ENCODE measurements around the gene NLRC3. TPM values are rescaled to one million over a fixed set of nuclear protein-coding genes. Genes with fewer than 3 reads are reported as not detected.

The NLRC3 gene
- total RNA-seq, 6 experiments from 2014 or later: 0.53 to 1.2 (median 0.64) TPM

DNA sequence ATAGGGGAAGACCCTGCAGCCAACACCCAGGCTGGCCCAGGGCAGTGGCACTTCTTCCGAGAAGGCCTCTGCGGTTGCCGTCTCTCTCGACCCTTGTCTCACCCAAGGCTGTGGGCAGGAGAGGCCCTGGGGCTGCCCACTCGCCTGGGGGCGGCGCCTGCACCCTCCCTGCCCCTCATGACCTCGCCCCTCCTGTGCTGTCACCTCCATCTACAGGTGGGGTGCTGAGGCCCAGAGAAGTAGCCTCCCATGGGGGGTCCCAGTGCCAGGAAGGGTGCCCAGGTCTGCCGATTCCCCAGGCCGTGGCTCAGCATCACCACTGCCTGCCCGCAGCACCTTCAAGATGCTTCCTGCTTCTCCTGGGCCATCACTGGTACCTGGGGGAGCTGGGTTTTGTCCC lies 992 bp downstream of the NLRC3 start:
- Histone ChIP-seq H3K4me3 (peak overlapping the region in 1 of 3 donors; percentile 24), H3K27me3 (no peaks in the 10 kb centered on the region)
- WGBS (ENCODE audit: insufficient coverage, low coverage, low lambda C conversion rate, missing lambda C conversion rate): 15% methylated on average over 4 of the region's 11 CpGs

DNA sequence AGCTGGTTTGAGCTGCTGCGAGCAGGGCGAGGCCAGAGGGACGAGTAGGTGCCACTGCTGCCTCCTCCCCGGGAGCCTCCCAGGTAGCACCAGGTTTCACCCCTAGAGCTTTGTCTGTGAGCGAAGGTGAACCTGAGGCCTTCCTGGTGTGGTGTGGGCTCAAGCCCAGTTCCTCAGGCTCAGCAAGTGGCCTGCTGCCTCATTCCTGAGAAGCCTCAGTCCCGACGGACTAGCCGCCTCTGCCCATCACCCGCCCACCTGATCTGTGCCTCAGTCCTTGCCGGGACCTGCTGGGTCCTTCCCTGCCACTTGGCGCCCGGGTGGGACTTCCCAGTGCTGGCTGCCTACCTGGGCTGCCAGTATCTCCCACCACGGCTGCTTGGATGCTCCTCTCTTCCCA lies 1.7 kb downstream of the NLRC3 start:
- intact Hi-C loops (cut with DNase I): no loop called here
- H3K4me3 ChIP-seq: no peak overlapping the region

More for the DNA sequence above, 992 bp downstream of the NLRC3 start:
- no peak for TF ChIP-seq POLR2A (IDR thresholded peaks at IDR 0.05)
- TF ChIP-seq, protein P1, sequence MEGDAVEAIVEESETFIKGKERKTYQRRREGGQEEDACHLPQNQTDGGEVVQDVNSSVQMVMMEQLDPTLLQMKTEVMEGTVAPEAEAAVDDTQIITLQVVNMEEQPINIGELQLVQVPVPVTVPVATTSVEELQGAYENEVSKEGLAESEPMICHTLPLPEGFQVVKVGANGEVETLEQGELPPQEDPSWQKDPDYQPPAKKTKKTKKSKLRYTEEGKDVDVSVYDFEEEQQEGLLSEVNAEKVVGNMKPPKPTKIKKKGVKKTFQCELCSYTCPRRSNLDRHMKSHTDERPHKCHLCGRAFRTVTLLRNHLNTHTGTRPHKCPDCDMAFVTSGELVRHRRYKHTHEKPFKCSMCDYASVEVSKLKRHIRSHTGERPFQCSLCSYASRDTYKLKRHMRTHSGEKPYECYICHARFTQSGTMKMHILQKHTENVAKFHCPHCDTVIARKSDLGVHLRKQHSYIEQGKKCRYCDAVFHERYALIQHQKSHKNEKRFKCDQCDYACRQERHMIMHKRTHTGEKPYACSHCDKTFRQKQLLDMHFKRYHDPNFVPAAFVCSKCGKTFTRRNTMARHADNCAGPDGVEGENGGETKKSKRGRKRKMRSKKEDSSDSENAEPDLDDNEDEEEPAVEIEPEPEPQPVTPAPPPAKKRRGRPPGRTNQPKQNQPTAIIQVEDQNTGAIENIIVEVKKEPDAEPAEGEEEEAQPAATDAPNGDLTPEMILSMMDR (IDR thresholded peaks at IDR 0.05): no peak
- intact Hi-C loops (cut with DNase I): no loop called here
- Histone ChIP-seq H3K36me3 (no peaks in the 10 kb centered on the region), H3K9me3 (no peaks in the 10 kb centered on the region), H3K27ac (no peak overlapping the region), H3K4me1 (no peaks in the 10 kb centered on the region)
- DNase-seq (peak in 1 of 3 donors; percentile 41), ATAC-seq (peak in 1 of 4 donors; percentile 15)

DNA sequence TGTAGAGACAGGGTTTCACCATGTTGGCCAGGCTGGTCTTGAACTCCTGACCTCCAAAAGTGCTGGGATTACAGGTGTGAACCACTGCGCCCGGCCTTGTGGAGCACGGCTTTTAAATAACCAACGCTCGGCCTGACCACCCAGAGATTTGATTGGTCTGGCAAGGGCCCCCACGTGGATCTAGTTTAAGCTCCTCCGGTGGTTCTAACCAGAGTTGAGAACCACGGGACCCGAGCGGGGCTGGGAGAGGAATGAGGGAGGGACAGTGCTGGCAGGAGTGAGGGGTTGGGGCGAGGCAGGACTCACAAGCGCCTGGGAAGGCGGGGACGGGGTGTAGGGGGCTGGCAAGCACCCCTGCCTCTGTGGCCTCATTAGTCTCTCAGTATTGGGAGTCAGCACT lies 3.0 kb downstream of the NLRC3 start:
- WGBS (ENCODE audit: insufficient coverage, low coverage, low lambda C conversion rate, missing lambda C conversion rate): no CpG with 5 or more reads among the region's 14 CpGs
- Histone ChIP-seq H3K4me1 (no peaks in the 10 kb centered on the region), H3K27me3 (no peaks in the 10 kb centered on the region), H3K36me3 (no peaks in the 10 kb centered on the region), H3K9me3 (peaks cover 0 to 6% (median 0%) of the 10 kb centered on the region in 4 donors), H3K4me3 (no peak overlapping the region), H3K27ac (no peak overlapping the region)
- intact Hi-C loops (cut with DNase I): no loop called here
- no peak for DNase-seq
- no peak for TF ChIP-seq POLR2A (IDR thresholded peaks at IDR 0.05)
- TF ChIP-seq, protein P1 (IDR thresholded peaks at IDR 0.05): no peak
- no peak for ATAC-seq

More for the DNA sequence above, 1.7 kb downstream of the NLRC3 start:
- no CpG with 5 or more reads among the region's 13 CpGs for WGBS (ENCODE audit: insufficient coverage, low coverage, low lambda C conversion rate, missing lambda C conversion rate)
- Histone ChIP-seq H3K27me3 (no peaks in the 10 kb centered on the region), H3K9me3 (peaks cover 0 to 6% (median 0%) of the 10 kb centered on the region in 4 donors), H3K36me3 (no peaks in the 10 kb centered on the region), H3K4me1 (no peaks in the 10 kb centered on the region), H3K27ac (no peak overlapping the region)
- DNase-seq (no peak), ATAC-seq (no peak)
- TF ChIP-seq POLR2A (IDR thresholded peaks at IDR 0.05): no peak
- TF ChIP-seq, protein P1 (IDR thresholded peaks at IDR 0.05): no peak

DNA sequence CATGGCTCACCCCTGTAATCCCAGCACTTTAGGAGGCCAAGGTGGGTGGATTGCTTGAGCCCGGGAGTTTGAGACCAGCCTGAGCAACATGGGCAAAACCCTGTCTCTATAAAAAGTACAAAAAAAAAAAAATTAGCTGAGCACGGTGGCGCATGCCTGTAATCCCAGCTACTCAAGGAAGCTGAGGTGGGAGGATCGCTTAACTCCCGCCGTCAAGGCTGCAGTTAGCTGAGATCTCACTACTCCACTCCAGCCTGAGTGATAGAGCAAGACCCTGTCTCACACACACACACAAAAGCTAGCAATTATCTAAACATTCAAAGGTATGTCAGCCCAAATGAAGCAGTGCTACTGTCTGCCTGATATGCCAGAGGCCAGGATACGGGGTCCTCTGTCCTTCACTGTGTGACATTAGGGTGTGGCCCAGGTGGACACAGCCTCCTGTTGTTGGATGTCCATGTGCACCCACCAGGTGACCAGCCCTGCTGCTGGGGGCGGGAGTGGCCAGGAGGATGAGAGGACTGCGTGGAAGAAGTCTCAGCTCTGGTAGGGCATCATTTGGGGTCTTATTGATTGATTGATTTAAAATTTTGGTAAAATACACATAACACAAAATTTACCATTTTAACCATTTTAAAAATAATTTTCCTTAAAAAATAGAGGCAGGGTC lies 3.9 kb downstream of the NLRC3 start:
- TF ChIP-seq, protein P1 (IDR thresholded peaks at IDR 0.05): no peak
- no peak for TF ChIP-seq POLR2A (IDR thresholded peaks at IDR 0.05)
- H3K27ac ChIP-seq: no peak overlapping the region
- H3K4me3 ChIP-seq: no peak overlapping the region
- ATAC-seq: no peak
- H3K27me3 ChIP-seq: no peaks in the 10 kb centered on the region
- no peaks in the 10 kb centered on the region for H3K4me1 ChIP-seq
- H3K9me3 ChIP-seq: peaks cover 0 to 6% (median 0%) of the 10 kb centered on the region in 4 donors
- no peak for DNase-seq
- H3K36me3 ChIP-seq: no peaks in the 10 kb centered on the region
- 74% methylated on average over 7 of the region's 9 CpGs for WGBS (ENCODE audit: insufficient coverage, low coverage, low lambda C conversion rate, missing lambda C conversion rate)
- intact Hi-C loops (cut with DNase I): no loop called here

Measured in right lobe of liver (tissue), 6 donors.